HCT116 (cell line): ENCODE measurements around the gene CTNNA2. TPM values are rescaled to one million over a fixed set of nuclear protein-coding genes. Genes with fewer than 3 reads are reported as not detected.

ENCODE experiments used
- ATAC-seq: fragments of 200-7000 bp; cut with Tn5 transposase; 2 replicates; pipeline ENCODE4 v1.9.1; 2020; ENCODE audit warnings: mild to moderate bottlenecking, moderate library complexity
- BruUV-seq: library from RNA; stranded (reverse); fragments of 400-500 nt; replicated peaks from 2 replicates; lab custom pipeline; 2021; lab: Mats Ljungman, UMichigan
- CTCF ChIA-PET: fragments of 300-600 bp; sonication (Branson Sonifier 250); formaldehyde crosslinking; loops from one replicate; lab custom pipeline; 2021; ENCODE audit warnings: antibody characterized with exemption; lab: Charles Lee
- POLR2A ChIA-PET: fragments of 300-600, 350-600 bp; sonication (Branson Sonifier 250); formaldehyde crosslinking; loops from one replicate; lab custom pipeline; 2021; ENCODE audit warnings: antibody characterized with exemption; lab: Charles Lee
- RAD21 ChIA-PET, 2 experiments: fragments of 300-600 bp; sonication (Branson Sonifier 250); formaldehyde crosslinking; loops; one replicate each; lab custom pipeline; 2023; ENCODE audit warnings: low total read pairs in 2 of 2; ENCODE audit not compliant: uncharacterized antibody in 2 of 2, unreplicated experiment in 2 of 2, low non-redundant PET in 1 of 2; lab: Charles Lee
- DNase-seq: peaks from one replicate; pipeline ENCODE4 v3.0.0-alpha.2; 2010; ENCODE audit warnings: low read depth, low spot score
- H2AFZ ChIP-seq: fragments of 200-600 bp; shearing (Covaris generic), sonication (generic); 2 replicates; pipeline ENCODE4 v1.6.1; 2017; ENCODE audit warnings: low read depth, mixed run types, mixed read lengths, antibody characterized with exemption, low read length; ENCODE audit not compliant: poor library complexity, severe bottlenecking
- H3K27ac ChIP-seq: 2 replicates; pipeline ENCODE4 v1.5.1; 2012; ENCODE audit warnings: low read depth, low read length
- H3K27me3 ChIP-seq: fragments of 200-600 bp; sonication (generic); 2 replicates; pipeline ENCODE4 v1.6.1; 2016; ENCODE audit warnings: mixed run types, low read length, mixed read lengths; ENCODE audit not compliant: insufficient read depth
- H3K36me3 ChIP-seq, 2 experiments: fragments of 200-500 bp in 1 of 2; fragments of 200-600 bp in 1 of 2; sonication (Bioruptor generic) in 1 of 2; sonication (generic) in 1 of 2; 2 replicates each; pipeline versions ENCODE4 v1.5.1 to v1.6.1; 2014 to 2016; ENCODE audit warnings: low read length in 2 of 2, inconsistent platforms in 1 of 2, mixed read lengths in 1 of 2, mixed run types in 1 of 2; ENCODE audit not compliant: insufficient read depth in 2 of 2, control insufficient read depth in 1 of 2
- H3K4me1 ChIP-seq, 2 experiments: fragments of 200-600 bp in 1 of 2; sonication (generic) in 1 of 2; 2 replicates each; pipeline versions ENCODE4 v1.5.1 to v1.6.1; 2012 to 2017; ENCODE audit warnings: low read length in 2 of 2, inconsistent platforms in 1 of 2, mild to moderate bottlenecking in 1 of 2, mixed read lengths in 1 of 2, mixed run types in 1 of 2, moderate library complexity in 1 of 2; ENCODE audit not compliant: insufficient read depth in 2 of 2, control insufficient read depth in 1 of 2
- H3K4me2 ChIP-seq: fragments of 200-600 bp; sonication (generic); 2 replicates; pipeline ENCODE4 v1.6.1; 2017; ENCODE audit warnings: mixed run types, low read length, mixed read lengths
- H3K4me3 ChIP-seq, 2 experiments: fragments of 200-600 bp in 1 of 2; sonication (generic) in 1 of 2; replicated peaks in 1 of 2; 2 replicates each; pipeline ENCODE4 v1.5.1; 2011 to 2016; ENCODE audit warnings: low read length in 2 of 2, control low read depth in 1 of 2, low read depth in 1 of 2, mild to moderate bottlenecking in 1 of 2, mixed read lengths in 1 of 2, mixed run types in 1 of 2
- H3K79me2 ChIP-seq: fragments of 200-600 bp; sonication (generic); 2 replicates; pipeline ENCODE4 v1.6.1; 2017; ENCODE audit warnings: mild to moderate bottlenecking, mixed run types, low read length, moderate library complexity, mixed read lengths; ENCODE audit not compliant: insufficient read depth
- H3K9ac ChIP-seq: fragments of 200-600 bp; sonication (generic); 2 replicates; pipeline ENCODE4 v1.6.1; 2016; ENCODE audit warnings: low read length, mixed read lengths
- H3K9me2 ChIP-seq: fragments of 200-600 bp; sonication (generic), shearing (Covaris generic); 2 replicates; pipeline ENCODE4 v1.6.1; 2017; ENCODE audit warnings: mixed run types, mild to moderate bottlenecking, moderate library complexity; ENCODE audit not compliant: insufficient read depth
- H3K9me3 ChIP-seq, 2 experiments: fragments of 200-500 bp in 1 of 2; fragments of 200-600 bp in 1 of 2; sonication (Bioruptor generic) in 1 of 2; sonication (generic) in 1 of 2; 2 replicates each; pipeline ENCODE4 v1.6.1; 2014 to 2017; ENCODE audit warnings: low read length in 2 of 2, mixed read lengths in 2 of 2, inconsistent platforms in 1 of 2, low read depth in 1 of 2, mild to moderate bottlenecking in 1 of 2, mixed run types in 1 of 2, moderate library complexity in 1 of 2; ENCODE audit not compliant: control insufficient read depth in 1 of 2, insufficient read depth in 1 of 2
- H4K20me1 ChIP-seq: fragments of 200-600 bp; sonication (generic), shearing (Covaris generic); 2 replicates; pipeline ENCODE4 v1.6.1; 2017; ENCODE audit warnings: mixed run types, mild to moderate bottlenecking, moderate library complexity; ENCODE audit not compliant: insufficient read depth
- CBX3 ChIP-seq: IDR thresholded peaks from 2 replicates; pipeline ENCODE4 v1.6.1; 2012; ENCODE audit warnings: low read depth
- CEBPB ChIP-seq: IDR thresholded peaks from 2 replicates; pipeline ENCODE4 v1.6.1; 2012; ENCODE audit warnings: low read depth
- ELF1 ChIP-seq: IDR thresholded peaks from 2 replicates; pipeline ENCODE4 v1.6.1; 2012; ENCODE audit warnings: low read depth, borderline replicate concordance
- EZH2 ChIP-seq: fragments of 200-600 bp; sonication (generic); IDR thresholded peaks from 2 replicates; pipeline ENCODE4 v1.6.1; 2017; ENCODE audit warnings: antibody characterized with exemption, mixed run types
- EZH2phosphoT487 ChIP-seq: fragments of 200-600 bp; IDR thresholded peaks from 2 replicates; pipeline ENCODE4 v1.6.1; 2018; ENCODE audit warnings: antibody characterized with exemption, borderline replicate concordance
- FOSL1 ChIP-seq: IDR thresholded peaks from 2 replicates; pipeline ENCODE4 v1.6.1; 2012; ENCODE audit warnings: low read depth
- POLR2A ChIP-seq: IDR thresholded peaks from 2 replicates; pipeline ENCODE4 v1.7.0; 2011; ENCODE audit warnings: borderline replicate concordance; ENCODE audit not compliant: insufficient read depth, insufficient read length; ENCODE audit errors: extremely low read depth
- POLR2AphosphoS5 ChIP-seq: IDR thresholded peaks from 2 replicates; pipeline ENCODE4 v1.6.1; 2011; ENCODE audit warnings: mild to moderate bottlenecking, low read depth, low read length, moderate library complexity
- RAD21 ChIP-seq: IDR thresholded peaks from 2 replicates; pipeline ENCODE4 v1.6.1; 2012; ENCODE audit warnings: low read depth, mild to moderate bottlenecking
- SIN3A ChIP-seq: IDR thresholded peaks from 2 replicates; pipeline ENCODE4 v1.6.1; 2012; ENCODE audit warnings: low read depth
- SP1 ChIP-seq: IDR thresholded peaks from 2 replicates; pipeline ENCODE4 v1.6.1; 2012; ENCODE audit warnings: low read depth
- SRF ChIP-seq: IDR thresholded peaks from 2 replicates; pipeline ENCODE4 v1.6.1; 2012; ENCODE audit warnings: low read depth
- TCF7L2 ChIP-seq: IDR thresholded peaks from 2 replicates; pipeline ENCODE4 v1.7.0; 2011; ENCODE audit warnings: borderline replicate concordance, inconsistent platforms; ENCODE audit not compliant: insufficient read depth, insufficient read length; ENCODE audit errors: extremely low read depth
- YY1 ChIP-seq: IDR thresholded peaks from 2 replicates; pipeline ENCODE4 v1.6.1; 2011; ENCODE audit warnings: low read length, low read depth, moderate library complexity, mild to moderate bottlenecking; ENCODE audit not compliant: insufficient replicate concordance; ENCODE audit errors: extremely low read depth
- ZFX ChIP-seq: fragments of 450-650 bp; IDR thresholded peaks from 2 replicates; pipeline ENCODE4 v1.6.1; 2017
- ZNF274 ChIP-seq: fragments of 200-500 bp; sonication (Bioruptor generic); IDR thresholded peaks from 2 replicates; pipeline ENCODE4 v1.6.1; 2014; ENCODE audit warnings: mild to moderate bottlenecking, low read depth, low read length, inconsistent platforms
- intact Hi-C: fragments of 100-400 bp; cut with micrococcal nuclease; formaldehyde crosslinking; loops from 2 replicates; pipeline ENCODE4 v1.10.0; 2022
- total RNA-seq: library from RNA; stranded (reverse); gene quantifications from one replicate; pipeline ENCODE4 v1.2.1, GENCODE V29; 2021; ENCODE audit not compliant: unreplicated experiment
- TF ChIP-seq, protein P1 (sequence below), 3 experiments: fragments of 200-600 bp in 1 of 3; sonication (generic) in 1 of 3; IDR thresholded peaks in 2 of 3; conservative IDR thresholded peaks in 1 of 3; 2 replicates each; pipeline ENCODE4 v1.5.1; 2012 to 2017; ENCODE audit warnings: low read depth in 2 of 3, low read length in 2 of 3, antibody characterized with exemption in 1 of 3, borderline replicate concordance in 1 of 3, control low read depth in 1 of 3, mild to moderate bottlenecking in 1 of 3, mixed read lengths in 1 of 3, mixed run types in 1 of 3, moderate library complexity in 1 of 3; ENCODE audit not compliant: insufficient read depth in 1 of 3
- TF ChIP-seq, protein P2 (sequence below): IDR thresholded peaks from 2 replicates; pipeline ENCODE4 v1.6.1; 2012
- TF ChIP-seq, protein P3 (sequence below): IDR thresholded peaks from 2 replicates; pipeline ENCODE4 v1.6.1; 2012
- TF ChIP-seq, protein P4 (sequence below): IDR thresholded peaks from 2 replicates; pipeline ENCODE4 v1.6.1; 2012; ENCODE audit warnings: low read depth

Gene CTNNA2
- total RNA-seq, 1 experiment from 2014 or later = not detected

DNA sequence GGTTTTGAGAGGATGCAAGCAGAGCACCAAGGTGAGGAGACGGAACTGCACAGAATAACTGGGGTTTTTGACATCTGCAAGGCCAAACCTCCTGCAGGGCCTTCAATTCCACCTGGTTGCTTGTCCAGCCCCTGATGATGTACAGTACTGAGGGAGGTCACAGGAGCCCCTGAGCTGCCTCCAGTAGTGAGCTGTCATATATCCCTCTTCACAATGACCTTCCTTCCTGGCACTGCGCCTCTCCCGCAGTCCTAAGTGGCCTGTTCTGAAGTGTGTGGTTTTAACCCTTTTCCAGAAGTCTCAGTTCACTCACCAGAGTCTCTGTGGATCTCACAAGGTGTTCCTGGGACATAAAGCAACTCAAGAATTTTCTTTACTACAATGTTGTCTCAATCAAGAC lies 746.4 kb downstream of the CTNNA2 start:
- peaks cover 11 to 16% of the 10 kb centered on the region in 2 experiments; a peak in 2 of 4 replicates for H3K9me3 ChIP-seq
- no peak overlapping the region for H3K4me3 ChIP-seq
- H3K79me2 ChIP-seq = no peaks in the 10 kb centered on the region
- H3K27me3 ChIP-seq = no peaks in the 10 kb centered on the region
- no peak for ATAC-seq
- H3K9ac ChIP-seq = no peak overlapping the region
- ChIA-PET POLR2A (no interaction called here), RAD21 (no interaction called here), CTCF (no interaction called here)
- H3K27ac ChIP-seq = no peak overlapping the region
- no peaks in the 10 kb centered on the region for H3K36me3 ChIP-seq
- no TSS peak for BruUV-seq
- TF ChIP-seq RAD21 = no peak
- TF ChIP-seq SRF = no peak
- TF ChIP-seq SIN3A = no peak
- no peak for TF ChIP-seq POLR2A
- TF ChIP-seq, protein P1, sequence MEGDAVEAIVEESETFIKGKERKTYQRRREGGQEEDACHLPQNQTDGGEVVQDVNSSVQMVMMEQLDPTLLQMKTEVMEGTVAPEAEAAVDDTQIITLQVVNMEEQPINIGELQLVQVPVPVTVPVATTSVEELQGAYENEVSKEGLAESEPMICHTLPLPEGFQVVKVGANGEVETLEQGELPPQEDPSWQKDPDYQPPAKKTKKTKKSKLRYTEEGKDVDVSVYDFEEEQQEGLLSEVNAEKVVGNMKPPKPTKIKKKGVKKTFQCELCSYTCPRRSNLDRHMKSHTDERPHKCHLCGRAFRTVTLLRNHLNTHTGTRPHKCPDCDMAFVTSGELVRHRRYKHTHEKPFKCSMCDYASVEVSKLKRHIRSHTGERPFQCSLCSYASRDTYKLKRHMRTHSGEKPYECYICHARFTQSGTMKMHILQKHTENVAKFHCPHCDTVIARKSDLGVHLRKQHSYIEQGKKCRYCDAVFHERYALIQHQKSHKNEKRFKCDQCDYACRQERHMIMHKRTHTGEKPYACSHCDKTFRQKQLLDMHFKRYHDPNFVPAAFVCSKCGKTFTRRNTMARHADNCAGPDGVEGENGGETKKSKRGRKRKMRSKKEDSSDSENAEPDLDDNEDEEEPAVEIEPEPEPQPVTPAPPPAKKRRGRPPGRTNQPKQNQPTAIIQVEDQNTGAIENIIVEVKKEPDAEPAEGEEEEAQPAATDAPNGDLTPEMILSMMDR (IDR thresholded peaks at IDR 0.05 in 2 of 3, conservative IDR thresholded peaks at IDR 0.05 in 1 of 3; ENCODE audit: borderline replicate concordance in 1 of 3, insufficient read depth in 1 of 3, low read depth in 2 of 3, low read length in 2 of 3) = no peak
- TF ChIP-seq FOSL1 = no peak
- no peak for TF ChIP-seq YY1
- no peak for TF ChIP-seq TCF7L2
- TF ChIP-seq CBX3 = no peak
- TF ChIP-seq, protein P2, sequence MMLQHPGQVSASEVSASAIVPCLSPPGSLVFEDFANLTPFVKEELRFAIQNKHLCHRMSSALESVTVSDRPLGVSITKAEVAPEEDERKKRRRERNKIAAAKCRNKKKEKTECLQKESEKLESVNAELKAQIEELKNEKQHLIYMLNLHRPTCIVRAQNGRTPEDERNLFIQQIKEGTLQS = no peak
- TF ChIP-seq, protein P3, sequence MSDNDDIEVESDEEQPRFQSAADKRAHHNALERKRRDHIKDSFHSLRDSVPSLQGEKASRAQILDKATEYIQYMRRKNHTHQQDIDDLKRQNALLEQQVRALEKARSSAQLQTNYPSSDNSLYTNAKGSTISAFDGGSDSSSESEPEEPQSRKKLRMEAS = no peak
- no peak for TF ChIP-seq CEBPB
- no peak for TF ChIP-seq ELF1
- no peak for TF ChIP-seq ZNF274
- TF ChIP-seq POLR2AphosphoS5 = no peak
- TF ChIP-seq ZFX = no peak
- no peak for TF ChIP-seq EZH2phosphoT487
- TF ChIP-seq, protein P4, sequence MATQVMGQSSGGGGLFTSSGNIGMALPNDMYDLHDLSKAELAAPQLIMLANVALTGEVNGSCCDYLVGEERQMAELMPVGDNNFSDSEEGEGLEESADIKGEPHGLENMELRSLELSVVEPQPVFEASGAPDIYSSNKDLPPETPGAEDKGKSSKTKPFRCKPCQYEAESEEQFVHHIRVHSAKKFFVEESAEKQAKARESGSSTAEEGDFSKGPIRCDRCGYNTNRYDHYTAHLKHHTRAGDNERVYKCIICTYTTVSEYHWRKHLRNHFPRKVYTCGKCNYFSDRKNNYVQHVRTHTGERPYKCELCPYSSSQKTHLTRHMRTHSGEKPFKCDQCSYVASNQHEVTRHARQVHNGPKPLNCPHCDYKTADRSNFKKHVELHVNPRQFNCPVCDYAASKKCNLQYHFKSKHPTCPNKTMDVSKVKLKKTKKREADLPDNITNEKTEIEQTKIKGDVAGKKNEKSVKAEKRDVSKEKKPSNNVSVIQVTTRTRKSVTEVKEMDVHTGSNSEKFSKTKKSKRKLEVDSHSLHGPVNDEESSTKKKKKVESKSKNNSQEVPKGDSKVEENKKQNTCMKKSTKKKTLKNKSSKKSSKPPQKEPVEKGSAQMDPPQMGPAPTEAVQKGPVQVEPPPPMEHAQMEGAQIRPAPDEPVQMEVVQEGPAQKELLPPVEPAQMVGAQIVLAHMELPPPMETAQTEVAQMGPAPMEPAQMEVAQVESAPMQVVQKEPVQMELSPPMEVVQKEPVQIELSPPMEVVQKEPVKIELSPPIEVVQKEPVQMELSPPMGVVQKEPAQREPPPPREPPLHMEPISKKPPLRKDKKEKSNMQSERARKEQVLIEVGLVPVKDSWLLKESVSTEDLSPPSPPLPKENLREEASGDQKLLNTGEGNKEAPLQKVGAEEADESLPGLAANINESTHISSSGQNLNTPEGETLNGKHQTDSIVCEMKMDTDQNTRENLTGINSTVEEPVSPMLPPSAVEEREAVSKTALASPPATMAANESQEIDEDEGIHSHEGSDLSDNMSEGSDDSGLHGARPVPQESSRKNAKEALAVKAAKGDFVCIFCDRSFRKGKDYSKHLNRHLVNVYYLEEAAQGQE = no peak
- TF ChIP-seq EZH2 = no peak
- TF ChIP-seq SP1 = no peak
- H3K4me2 ChIP-seq = no peak overlapping the region
- DNase-seq = no peak
- no peaks in the 10 kb centered on the region for H3K4me1 ChIP-seq
- no peak overlapping the region for H2AFZ ChIP-seq
- H3K9me2 ChIP-seq = no peaks in the 10 kb centered on the region
- no peaks in the 10 kb centered on the region for H4K20me1 ChIP-seq
- intact Hi-C loops = no loop called here
